ENCODE measurements around the gene QRICH2. TPM values are rescaled to one million over a fixed set of nuclear protein-coding genes. Genes with fewer than 3 reads are reported as not detected.
"Not testable (repeated sequence)": the region's sequence is repeated elsewhere in the genome, so short reads cannot be mapped to it uniquely, and the experiment has no call there.

Gene QRICH2
- total RNA-seq, 1 donor = 1.2 TPM

- H3K9me3 ChIP-seq (ENCODE audit: low read depth, low read length) = no peaks in the 10 kb centered on the region
- peaks cover 32% of the 10 kb centered on the region for H3K4me1 ChIP-seq (ENCODE audit: insufficient read depth, low read length)
- peaks cover 52% of the 10 kb centered on the region for H3K27me3 ChIP-seq (ENCODE audit: insufficient read depth, low read length)
- peak within 1 kb of the TSS; percentile 52 for H3K4me3 ChIP-seq (ENCODE audit: low read length)
Measured at GRCh38 chr17:76240461-76241203, 67.4 kb downstream of the QRICH2 start, which contains the start of gene RNF157. Gene RNF157, minus strand, starts transcription at chr17:76240493. Its CDS starts 253 bp downstream, at chr17:76240240.

- H3K4me1 ChIP-seq (ENCODE audit: insufficient read depth, low read length) = peaks cover 32% of the 10 kb centered on the region
- H3K9me3 ChIP-seq (ENCODE audit: low read depth, low read length) = no peaks in the 10 kb centered on the region
- H3K4me3 ChIP-seq (ENCODE audit: low read length) = peak overlapping the region; percentile 28
- peaks cover 52% of the 10 kb centered on the region for H3K27me3 ChIP-seq (ENCODE audit: insufficient read depth, low read length)
Measured at GRCh38 chr17:76239538-76240274, 68.4 kb downstream of the QRICH2 start.

DNA sequence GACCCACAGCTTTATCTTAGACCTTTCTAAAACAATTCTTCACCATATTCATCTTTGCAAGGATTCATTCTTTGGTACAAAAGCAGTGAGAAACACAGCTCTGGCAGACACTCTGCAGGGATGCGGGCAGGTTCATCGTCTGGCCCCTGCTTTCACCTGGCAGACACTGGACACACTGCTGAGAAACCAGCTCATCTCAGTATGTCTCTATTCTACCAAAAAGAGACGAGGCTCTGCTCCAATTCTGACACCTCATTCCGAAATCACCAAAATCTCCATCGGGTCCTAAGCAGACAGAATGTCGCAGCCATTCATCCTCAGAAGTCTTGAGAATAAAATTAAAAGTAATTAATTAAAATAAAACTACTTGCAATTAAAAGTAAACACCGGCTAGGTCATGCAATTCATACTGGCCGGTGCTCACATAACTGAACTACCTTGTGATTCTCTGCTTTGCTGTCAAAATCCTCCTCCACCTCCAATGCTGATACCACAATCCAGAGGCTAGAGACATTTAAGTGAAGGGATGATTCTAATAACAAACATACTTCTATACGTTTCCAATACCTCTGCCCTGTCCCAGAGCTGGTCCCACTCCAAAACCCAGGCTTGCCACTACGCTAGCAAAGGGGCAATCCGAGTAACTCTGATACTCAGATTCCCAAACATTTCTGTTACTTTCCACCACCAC, 69.1 kb downstream of the QRICH2 start:
- Histone ChIP-seq H3K4me1 (ENCODE audit: insufficient read depth, low read length) (peaks cover 25% of the 10 kb centered on the region), H3K9me3 (ENCODE audit: low read depth, low read length) (no peaks in the 10 kb centered on the region), H3K27me3 (ENCODE audit: insufficient read depth, low read length) (peaks cover 49% of the 10 kb centered on the region), H3K4me3 (ENCODE audit: low read length) (no peak overlapping the region)

DNA sequence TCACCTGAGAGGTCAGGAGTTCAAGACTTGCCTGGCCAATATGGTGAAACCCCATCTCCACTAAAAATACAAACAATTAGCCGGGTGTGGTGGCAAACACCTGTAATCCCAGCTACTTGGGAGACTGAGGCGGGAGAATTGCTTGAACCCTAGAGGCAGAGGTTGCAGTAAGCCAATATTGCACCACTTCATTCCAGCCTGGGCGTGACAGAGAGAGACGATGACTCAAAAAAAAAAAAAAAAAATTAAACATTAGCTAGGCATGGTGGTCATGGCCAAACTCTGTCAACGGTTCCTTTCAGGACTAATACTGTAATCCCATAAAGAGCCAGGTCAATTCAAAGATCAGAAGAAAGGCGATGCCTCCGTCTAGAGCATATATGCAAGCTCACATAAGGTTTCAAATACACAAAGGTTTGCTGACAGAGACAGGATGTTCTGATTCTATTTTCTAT, 70.2 kb downstream of the QRICH2 start:
- H3K4me1 ChIP-seq (ENCODE audit: insufficient read depth, low read length) = peaks cover 16% of the 10 kb centered on the region
- peaks cover 41% of the 10 kb centered on the region for H3K27me3 ChIP-seq (ENCODE audit: insufficient read depth, low read length)
- no peak overlapping the region for H3K4me3 ChIP-seq (ENCODE audit: low read length)
- H3K9me3 ChIP-seq (ENCODE audit: low read depth, low read length) = no peaks in the 10 kb centered on the region

- Histone ChIP-seq H3K4me1 (ENCODE audit: insufficient read depth, low read length) (peaks cover 15% of the 10 kb centered on the region), H3K9me3 (ENCODE audit: low read depth, low read length) (no peaks in the 10 kb centered on the region), H3K27me3 (ENCODE audit: insufficient read depth, low read length) (peaks cover 29% of the 10 kb centered on the region), H3K4me3 (ENCODE audit: low read length) (no peak overlapping the region)
Measured at GRCh38 chr17:76236603-76237002, 71.5 kb downstream of the QRICH2 start.

DNA sequence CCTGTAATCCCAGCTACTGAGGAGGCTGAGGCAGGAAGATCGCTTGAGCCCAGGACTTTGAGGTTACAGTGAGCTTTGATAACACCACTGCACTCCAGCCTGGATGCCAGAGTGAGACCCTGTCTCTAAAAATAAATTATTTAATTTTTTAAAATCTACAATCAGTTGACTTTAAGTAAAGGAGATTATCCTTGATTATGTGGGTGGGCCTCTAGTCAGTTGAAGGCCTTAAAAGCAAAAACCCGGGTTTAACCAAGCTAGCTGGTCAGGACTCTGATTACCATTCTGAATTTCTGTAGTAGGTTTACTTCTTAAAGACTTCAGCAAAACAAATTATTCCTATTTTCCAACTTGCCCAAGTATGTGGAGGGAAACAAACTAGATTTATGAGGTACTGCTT, 72.2 kb downstream of the QRICH2 start:
- Histone ChIP-seq H3K4me3 (ENCODE audit: low read length) (no peak overlapping the region), H3K27me3 (ENCODE audit: insufficient read depth, low read length) (peaks cover 22% of the 10 kb centered on the region), H3K9me3 (ENCODE audit: low read depth, low read length) (no peaks in the 10 kb centered on the region), H3K4me1 (ENCODE audit: insufficient read depth, low read length) (peaks cover 8% of the 10 kb centered on the region)

GRCh38 chr17:76234354-76234679, 73.8 kb downstream of the QRICH2 start:
- H3K4me1 ChIP-seq (ENCODE audit: insufficient read depth, low read length) = no peaks in the 10 kb centered on the region
- no peaks in the 10 kb centered on the region for H3K9me3 ChIP-seq (ENCODE audit: low read depth, low read length)
- peaks cover 19% of the 10 kb centered on the region for H3K27me3 ChIP-seq (ENCODE audit: insufficient read depth, low read length)
- H3K4me3 ChIP-seq (ENCODE audit: low read length) = no peak overlapping the region

DNA sequence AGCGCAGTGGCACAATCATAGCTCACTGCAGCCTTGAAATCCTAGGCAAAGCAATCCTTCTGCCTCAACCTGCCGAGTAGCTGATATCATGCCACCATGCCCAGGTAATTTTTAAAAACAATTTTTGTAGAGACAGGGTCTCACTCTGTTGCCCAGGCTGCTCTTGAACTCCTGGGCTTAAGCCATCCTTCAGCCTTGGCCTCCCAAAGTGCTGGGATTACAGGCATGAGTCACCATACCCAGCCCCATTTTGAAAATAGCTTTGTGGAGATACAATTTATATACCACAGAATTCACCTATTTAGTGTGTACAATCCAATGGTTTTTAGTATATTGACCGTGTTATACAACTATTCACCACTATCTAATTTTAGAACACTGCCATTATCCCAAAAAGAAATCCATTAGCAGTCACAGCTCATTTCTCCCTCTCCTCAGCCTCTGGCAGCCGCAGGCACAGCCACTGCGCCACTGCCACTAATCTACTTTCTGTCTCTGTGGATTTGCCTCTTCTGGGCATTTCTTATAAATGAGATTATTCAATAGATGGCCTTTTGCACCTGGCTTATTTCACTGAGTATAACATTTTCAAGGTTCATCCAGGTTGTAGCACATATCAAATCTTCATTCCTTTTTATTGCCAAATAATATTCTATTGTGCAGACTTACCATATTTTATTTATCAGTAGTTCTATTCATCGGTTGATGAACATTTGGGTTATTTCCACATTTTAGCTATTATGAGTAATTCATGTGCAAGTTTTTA, 74.3 kb downstream of the QRICH2 start:
- peaks cover 14% of the 10 kb centered on the region for H3K27me3 ChIP-seq (ENCODE audit: insufficient read depth, low read length)
- no peaks in the 10 kb centered on the region for H3K4me1 ChIP-seq (ENCODE audit: insufficient read depth, low read length)
- no peak overlapping the region for H3K4me3 ChIP-seq (ENCODE audit: low read length)
- H3K9me3 ChIP-seq (ENCODE audit: low read depth, low read length) = no peaks in the 10 kb centered on the region

DNA sequence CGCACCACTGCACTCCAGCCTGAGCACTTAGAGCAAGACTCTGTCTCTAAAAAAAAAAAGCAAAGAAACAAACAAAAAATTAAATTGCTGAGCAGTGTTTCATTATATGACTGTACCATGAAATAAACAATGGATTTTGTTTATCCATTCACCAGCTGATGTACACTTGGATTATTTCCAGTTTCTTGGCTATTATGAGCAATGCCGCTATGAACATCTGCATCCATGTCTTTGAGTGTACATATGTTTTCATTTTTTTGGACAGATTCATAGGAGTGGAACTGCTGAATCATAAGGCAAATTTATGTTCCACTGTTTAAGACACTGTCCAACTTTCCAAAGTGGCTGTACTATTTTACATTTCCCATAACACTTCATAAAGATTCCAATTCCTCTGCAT, 75.7 kb downstream of the QRICH2 start:
- Histone ChIP-seq H3K9me3 (ENCODE audit: low read depth, low read length) (no peaks in the 10 kb centered on the region), H3K27me3 (ENCODE audit: insufficient read depth, low read length) (peaks cover 2% of the 10 kb centered on the region), H3K4me1 (ENCODE audit: insufficient read depth, low read length) (no peaks in the 10 kb centered on the region), H3K4me3 (ENCODE audit: low read length) (no peak overlapping the region)

DNA sequence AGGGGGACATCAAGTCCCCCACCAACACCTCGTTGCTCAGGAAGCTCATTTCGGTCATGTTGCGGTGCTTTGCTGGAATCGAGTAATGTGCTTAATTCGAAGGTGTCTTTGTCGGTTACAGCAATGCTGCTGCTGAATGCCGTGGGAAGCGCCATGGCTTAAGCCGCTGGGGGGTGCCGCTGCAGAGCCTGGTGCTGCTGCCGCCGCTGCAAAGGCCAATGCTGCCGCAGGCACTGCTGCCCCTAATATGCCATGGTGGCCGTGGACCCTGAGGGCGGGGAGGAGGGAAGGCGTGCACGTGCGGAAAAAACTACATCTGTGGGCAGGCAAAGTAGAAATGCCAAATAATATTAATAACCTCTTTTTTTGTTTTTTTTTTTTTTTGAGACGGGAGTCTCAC, 81.3 kb downstream of the QRICH2 start:
- not testable (repeated sequence) for H3K4me1 ChIP-seq (ENCODE audit: insufficient read depth, low read length); H3K27me3 ChIP-seq (ENCODE audit: insufficient read depth, low read length); H3K4me3 ChIP-seq (ENCODE audit: low read length); H3K9me3 ChIP-seq (ENCODE audit: low read depth, low read length)

DNA sequence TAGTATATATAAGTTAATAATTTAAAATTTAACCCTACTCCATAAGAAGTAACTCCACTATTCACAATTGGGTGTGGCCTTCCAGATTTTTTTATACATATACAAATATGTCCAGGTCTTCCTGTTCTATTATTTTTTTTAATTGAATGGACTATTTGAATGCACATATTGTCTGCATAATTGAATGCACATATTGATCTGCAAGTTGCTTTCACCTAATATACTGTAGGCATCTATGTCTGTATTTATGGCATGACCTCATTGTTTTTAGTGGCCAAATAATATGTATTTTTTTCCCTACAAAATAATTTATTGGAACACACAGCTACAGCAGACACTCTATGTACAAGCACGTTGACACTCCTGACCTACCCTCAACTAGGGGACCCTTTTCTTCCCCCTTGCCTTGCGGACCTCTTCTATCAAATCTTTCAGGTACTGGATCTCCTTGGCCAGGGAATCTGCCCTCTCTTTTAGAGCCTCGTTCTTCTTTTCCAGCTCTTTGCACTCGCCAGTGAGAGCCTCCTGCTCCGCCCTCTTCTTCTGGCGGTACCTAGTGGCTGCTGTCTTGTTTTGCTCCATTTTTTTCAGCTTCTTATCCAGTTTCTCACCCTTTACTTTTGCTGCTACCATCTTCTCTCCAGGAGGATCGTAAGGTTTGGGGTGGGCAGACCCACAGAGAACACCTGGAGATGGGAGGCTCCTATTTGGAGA, 82.5 kb downstream of the QRICH2 start:
- not testable (repeated sequence) for H3K4me1 ChIP-seq (ENCODE audit: insufficient read depth, low read length); H3K9me3 ChIP-seq (ENCODE audit: low read depth, low read length); H3K4me3 ChIP-seq (ENCODE audit: low read length); H3K27me3 ChIP-seq (ENCODE audit: insufficient read depth, low read length)

Data from mononuclear cell (primary cell).